Trophoblast cell (in vitro differentiated cells and primary cell): ENCODE results near the gene CRAMP1.

Experiments used
- DNase-seq, 2 donors: peaks; one replicate each; pipeline ENCODE4 v3.0.0-alpha.2; 2016
- H2AFZ ChIP-seq: 2 replicates; pipeline ENCODE4 v1.6.1; 2013; ENCODE audit warnings: low read length, moderate library complexity, mild to moderate bottlenecking; ENCODE audit not compliant: insufficient read depth, poor library complexity
- H2AK5ac ChIP-seq: 2 replicates; pipeline ENCODE4 v1.6.1; 2013; ENCODE audit warnings: mild to moderate bottlenecking, low read length
- H2BK120ac ChIP-seq: 2 replicates; pipeline ENCODE4 v1.6.1; 2013; ENCODE audit warnings: low read length, mild to moderate bottlenecking, moderate library complexity; ENCODE audit not compliant: insufficient read depth, poor library complexity
- H2BK12ac ChIP-seq: 2 replicates; pipeline ENCODE4 v1.6.1; 2013; ENCODE audit warnings: mild to moderate bottlenecking, low read length, moderate library complexity
- H2BK5ac ChIP-seq: 2 replicates; pipeline ENCODE4 v1.6.1; 2013; ENCODE audit warnings: low read length, low read depth, moderate library complexity, mild to moderate bottlenecking; ENCODE audit not compliant: poor library complexity
- H3K14ac ChIP-seq: 2 replicates; pipeline ENCODE4 v1.6.1; 2013; ENCODE audit warnings: mild to moderate bottlenecking, low read length
- H3K18ac ChIP-seq: 2 replicates; pipeline ENCODE4 v1.6.1; 2013; ENCODE audit warnings: mild to moderate bottlenecking, low read length
- H3K23ac ChIP-seq: 2 replicates; pipeline ENCODE4 v1.6.1; 2013; ENCODE audit warnings: low read length
- H3K27ac ChIP-seq: 2 replicates; pipeline ENCODE4 v1.5.1; 2013; ENCODE audit warnings: low read depth, mild to moderate bottlenecking, inconsistent platforms, low read length, moderate library complexity
- H3K27me3 ChIP-seq: 2 replicates; pipeline ENCODE4 v1.6.1; 2013; ENCODE audit warnings: inconsistent platforms, mild to moderate bottlenecking, low read length, moderate library complexity; ENCODE audit not compliant: insufficient read depth
- H3K36me3 ChIP-seq, 2 experiments: 1 replicate in 1 of 2; 2 replicates in 1 of 2; pipeline ENCODE4 v1.6.1; 2013; ENCODE audit warnings: low read length in 2 of 2, mild to moderate bottlenecking in 2 of 2, moderate library complexity in 1 of 2; ENCODE audit not compliant: insufficient read depth in 2 of 2, control insufficient read depth in 1 of 2
- H3K4ac ChIP-seq: 2 replicates; pipeline ENCODE4 v1.6.1; 2013; ENCODE audit warnings: low read depth, mild to moderate bottlenecking, low read length, moderate library complexity
- H3K4me1 ChIP-seq, 2 experiments: 1 replicate in 1 of 2; 2 replicates in 1 of 2; pipeline ENCODE4 v1.6.1; 2013; ENCODE audit warnings: low read length in 2 of 2, mild to moderate bottlenecking in 2 of 2, moderate library complexity in 1 of 2; ENCODE audit not compliant: insufficient read depth in 2 of 2, control insufficient read depth in 1 of 2
- H3K4me2 ChIP-seq: 2 replicates; pipeline ENCODE4 v1.6.1; 2013; ENCODE audit warnings: inconsistent platforms, mild to moderate bottlenecking, low read length, moderate library complexity
- H3K4me3 ChIP-seq: 2 replicates; pipeline ENCODE4 v1.5.1; 2013; ENCODE audit warnings: mild to moderate bottlenecking, low read depth, low read length, inconsistent platforms
- H3K79me1 ChIP-seq: one replicate; pipeline ENCODE4 v1.6.1; 2013; ENCODE audit warnings: low read length
- H3K79me2 ChIP-seq: 2 replicates; pipeline ENCODE4 v1.6.1; 2013; ENCODE audit warnings: low read length, mild to moderate bottlenecking; ENCODE audit not compliant: control insufficient read depth, insufficient read depth, poor library complexity
- H3K9ac ChIP-seq: 2 replicates; pipeline ENCODE4 v1.6.1; 2013; ENCODE audit warnings: mild to moderate bottlenecking, low read length
- H3K9me3 ChIP-seq: 2 replicates; pipeline ENCODE4 v1.6.1; 2013; ENCODE audit warnings: low read depth, mild to moderate bottlenecking, control low read depth, inconsistent platforms, low read length; ENCODE audit not compliant: insufficient read depth
- H4K12ac ChIP-seq: 2 replicates; pipeline ENCODE4 v1.6.1; 2013; ENCODE audit warnings: low read depth, mild to moderate bottlenecking, low read length, moderate library complexity
- H4K8ac ChIP-seq: 2 replicates; pipeline ENCODE4 v1.6.1; 2013; ENCODE audit warnings: low read depth, mild to moderate bottlenecking, low read length, moderate library complexity
- H4K91ac ChIP-seq: one replicate; pipeline ENCODE4 v1.6.1; 2013; ENCODE audit warnings: low read depth, mild to moderate bottlenecking, low read length, moderate library complexity
- WGBS: extraction: QIAGEN DNeasy Blood & Tissue Kit; methylation state at CpG from one replicate; pipeline ENCODE4 v1.1.7; 2013; ENCODE audit warnings: missing lambda C conversion rate; ENCODE audit not compliant: insufficient read length, insufficient coverage; ENCODE audit errors: extremely low coverage; 5-methylcytosine and 5-hydroxymethylcytosine counted together

The CRAMP1 gene

DNA sequence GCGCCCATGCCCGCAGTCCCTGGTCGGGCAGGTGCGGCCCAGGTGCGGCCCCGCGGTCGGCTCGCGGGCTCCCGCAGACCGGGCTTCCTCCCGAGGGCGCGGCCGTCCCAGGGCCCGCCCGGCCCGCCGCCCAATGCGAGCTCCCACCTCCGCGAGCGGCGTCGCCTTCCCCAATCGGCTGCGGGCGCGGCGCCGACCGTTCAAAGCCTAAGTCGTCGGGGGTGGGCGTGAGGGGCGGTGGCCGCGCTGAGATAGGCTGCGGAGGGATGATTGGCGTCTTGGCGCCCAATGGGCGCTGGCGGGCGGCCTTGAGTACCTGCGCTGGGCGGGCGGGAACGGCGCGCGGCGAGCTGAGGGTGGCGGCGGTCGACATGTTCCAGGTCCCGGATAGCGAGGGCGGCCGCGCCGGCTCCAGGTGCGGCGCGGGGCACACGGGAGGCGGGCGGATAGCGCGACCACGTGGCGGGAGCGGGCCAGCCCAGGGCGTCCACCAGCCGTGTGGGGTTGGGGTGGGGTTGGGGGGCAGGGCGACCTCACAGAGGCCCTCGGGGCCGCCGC is 65.9 kb downstream of the CRAMP1 start, which contains the start of gene JPT2:
TSS of gene JPT2 (plus strand) at position 338 of the 558 bp plus-strand sequence. CDS start at position 372, 34 bp downstream.
- Histone ChIP-seq H3K79me1 (peaks cover 13% of the 10 kb centered on the region), H3K9ac (peak within 1 kb of the TSS; percentile 83), H3K18ac (peak within 1 kb of the TSS; percentile 95), H3K4me2 (peak within 1 kb of the TSS; percentile 72), H4K91ac (peak within 1 kb of the TSS; percentile 89), H3K9me3 (peaks cover 3% of the 10 kb centered on the region), H2AK5ac (peak within 1 kb of the TSS; percentile 88), H3K14ac (peak within 1 kb of the TSS; percentile 100), H2AFZ (peak within 1 kb of the TSS; percentile 90), H3K79me2 (peaks cover 30% of the 10 kb centered on the region), H3K4me3 (peak within 1 kb of the TSS; percentile 98), H2BK5ac (peak within 1 kb of the TSS; percentile 81), H3K27me3 (no peaks in the 10 kb centered on the region), H2BK12ac (peak within 1 kb of the TSS; percentile 76), H2BK120ac (peak within 1 kb of the TSS; percentile 92), H3K4me1 (peaks cover 23 to 27% of the 10 kb centered on the region in 2 experiments), H4K8ac (peak within 1 kb of the TSS; percentile 93), H3K27ac (peak within 1 kb of the TSS; percentile 75), H3K23ac (no peak within 1 kb of the TSS), H4K12ac (peak within 1 kb of the TSS; percentile 89), H3K36me3 (peaks cover 19 to 31% of the 10 kb centered on the region in 2 experiments), H3K4ac (peak within 1 kb of the TSS; percentile 100)
- no CpG with 5 or more reads among the region's 79 CpGs for whole genome bisulfite sequencing
- DNase-seq, result peak; percentile 98 to 99

DNA sequence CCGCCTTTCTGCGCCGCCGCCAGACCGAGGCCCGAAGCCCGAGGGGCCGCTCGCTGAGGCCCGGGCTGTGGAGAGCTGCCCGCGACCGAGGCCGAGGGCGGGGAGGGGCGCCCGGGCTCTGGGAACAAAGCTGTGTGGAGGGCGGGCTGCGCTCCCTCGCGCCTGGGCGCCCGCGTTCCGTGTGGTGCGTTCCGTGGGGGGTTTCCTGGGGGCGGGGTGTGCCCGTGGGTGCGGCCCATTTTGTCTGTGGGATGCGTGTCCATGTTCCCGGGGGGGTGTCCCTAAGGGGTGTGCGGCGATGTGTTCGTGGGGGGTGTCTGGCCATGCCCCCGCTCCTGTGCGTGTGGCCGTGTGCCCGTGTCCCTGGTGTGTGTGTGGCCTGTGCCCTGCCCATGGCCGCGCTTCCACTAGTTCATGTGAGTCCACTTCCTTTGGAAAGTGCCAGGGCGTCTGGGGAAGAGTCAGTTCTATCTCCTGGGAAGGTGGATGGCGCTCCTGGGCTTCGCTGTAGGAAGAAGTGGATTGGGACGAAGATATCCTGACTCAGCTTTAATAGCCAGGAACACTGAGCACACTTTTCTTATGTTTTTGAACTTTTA is 66.4 kb downstream of the CRAMP1 start:
- Histone ChIP-seq H3K27me3 (no peaks in the 10 kb centered on the region), H4K8ac (peak overlapping the region; percentile 93), H3K4ac (peak overlapping the region; percentile 100), H2BK5ac (peak overlapping the region; percentile 81), H2AFZ (peak overlapping the region; percentile 90), H3K79me1 (peaks cover 13% of the 10 kb centered on the region), H4K12ac (peak overlapping the region; percentile 89), H3K4me2 (peak overlapping the region; percentile 70), H3K4me3 (peak overlapping the region; percentile 98), H2AK5ac (peak overlapping the region; percentile 88), H3K9ac (peak overlapping the region; percentile 83), H3K23ac (no peak overlapping the region), H3K9me3 (peaks cover 3% of the 10 kb centered on the region), H4K91ac (peak overlapping the region; percentile 89), H3K36me3 (peaks cover 16 to 28% of the 10 kb centered on the region in 2 experiments), H3K79me2 (peaks cover 30% of the 10 kb centered on the region), H2BK12ac (peak overlapping the region; percentile 76), H3K14ac (peak overlapping the region; percentile 100), H3K4me1 (peaks cover 23 to 27% of the 10 kb centered on the region in 2 experiments), H3K27ac (peak overlapping the region; percentile 75), H3K18ac (peak overlapping the region; percentile 95), H2BK120ac (peak overlapping the region; percentile 92)
- WGBS, result no CpG with 5 or more reads among the region's 45 CpGs
- DNase-seq, result peak; percentile 52 to 68

DNA sequence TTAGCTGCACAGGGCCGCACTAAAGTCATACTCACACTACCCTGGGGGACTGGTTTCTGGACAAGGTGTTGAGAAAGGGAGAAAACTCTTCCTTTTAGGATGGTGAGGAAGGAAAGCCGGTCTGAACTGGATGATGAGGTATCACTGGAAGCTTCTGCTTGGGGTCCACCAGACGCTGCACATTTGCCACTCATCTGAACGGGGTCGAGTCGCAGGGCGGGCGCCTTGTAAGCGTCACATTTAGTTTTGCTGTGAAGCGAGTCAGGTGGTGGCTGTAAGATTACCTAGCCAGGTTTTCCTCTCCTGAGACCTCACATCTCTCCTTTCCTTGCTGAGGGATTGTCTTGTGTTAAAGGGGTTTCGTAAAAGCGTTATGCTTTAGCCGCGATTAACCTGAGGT is 68.2 kb downstream of the CRAMP1 start:
- H3K4ac ChIP-seq, result peak overlapping the region; percentile 95
- no peak overlapping the region for H2AFZ ChIP-seq
- H3K27ac ChIP-seq, result peak overlapping the region; percentile 30
- H3K27me3 ChIP-seq, result no peaks in the 10 kb centered on the region
- H2BK12ac ChIP-seq, result no peak overlapping the region
- peaks cover 11 to 15% of the 10 kb centered on the region in 2 experiments for H3K4me1 ChIP-seq
- H2BK120ac ChIP-seq, result no peak overlapping the region
- peaks cover 30% of the 10 kb centered on the region for H3K79me2 ChIP-seq
- no peak overlapping the region for H3K4me3 ChIP-seq
- peak overlapping the region; percentile 5 for H4K8ac ChIP-seq
- peaks cover 14 to 22% of the 10 kb centered on the region in 2 experiments for H3K36me3 ChIP-seq
- H3K79me1 ChIP-seq, result peaks cover 10% of the 10 kb centered on the region
- H3K18ac ChIP-seq, result peak overlapping the region; percentile 25
- no CpG with 5 or more reads among the region's 14 CpGs for WGBS
- DNase-seq, result no peak
- no peak overlapping the region for H2AK5ac ChIP-seq
- no peak overlapping the region for H4K12ac ChIP-seq
- H3K23ac ChIP-seq, result no peak overlapping the region
- peaks cover 3% of the 10 kb centered on the region for H3K9me3 ChIP-seq
- H4K91ac ChIP-seq, result no peak overlapping the region
- peak overlapping the region; percentile 15 for H3K4me2 ChIP-seq
- no peak overlapping the region for H2BK5ac ChIP-seq
- no peak overlapping the region for H3K9ac ChIP-seq
- peak overlapping the region; percentile 30 for H3K14ac ChIP-seq

DNA sequence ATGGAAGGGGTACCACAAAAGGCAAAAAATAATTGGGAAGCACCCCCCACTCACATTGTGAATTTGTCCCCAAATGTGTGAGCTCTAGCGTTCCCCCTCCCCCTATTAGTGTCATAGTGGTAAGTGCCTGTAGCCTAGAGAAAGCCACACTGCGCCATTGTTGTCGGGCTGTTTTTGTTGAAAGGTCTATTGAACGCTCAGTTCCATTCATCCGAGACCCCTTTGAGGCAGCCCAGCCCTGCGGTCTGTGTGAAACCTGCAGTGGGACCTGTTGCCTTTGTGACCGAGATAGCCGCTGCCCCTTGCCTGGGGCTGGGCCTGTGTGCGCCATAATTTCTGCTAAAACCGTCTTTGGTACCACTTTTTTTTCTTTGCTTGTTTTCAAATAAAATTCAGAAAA is 68.9 kb downstream of the CRAMP1 start:
- no peaks in the 10 kb centered on the region for H3K27me3 ChIP-seq

More for the DNA sequence above, 68.9 kb downstream of the CRAMP1 start:
- H3K4me1 ChIP-seq, result peaks cover 9 to 12% of the 10 kb centered on the region in 2 experiments
- H3K27ac ChIP-seq, result no peak overlapping the region
- H2AFZ ChIP-seq, result no peak overlapping the region
- no peak overlapping the region for H4K12ac ChIP-seq
- H2BK120ac ChIP-seq, result no peak overlapping the region
- H3K79me1 ChIP-seq, result peaks cover 9% of the 10 kb centered on the region
- no peak overlapping the region for H3K4me2 ChIP-seq
- H3K4ac ChIP-seq, result peak overlapping the region; percentile 95
- no peak overlapping the region for H3K4me3 ChIP-seq
- H3K14ac ChIP-seq, result no peak overlapping the region
- no peak overlapping the region for H3K9ac ChIP-seq
- peaks cover 3% of the 10 kb centered on the region for H3K9me3 ChIP-seq
- no peak overlapping the region for H3K23ac ChIP-seq
- WGBS, result no CpG with 5 or more reads among the region's 10 CpGs
- peaks cover 14 to 19% of the 10 kb centered on the region in 2 experiments for H3K36me3 ChIP-seq
- no peak overlapping the region for H2BK5ac ChIP-seq
- DNase-seq, result no peak
- no peak overlapping the region for H4K91ac ChIP-seq
- H3K18ac ChIP-seq, result no peak overlapping the region
- H3K79me2 ChIP-seq, result peaks cover 30% of the 10 kb centered on the region
- H2AK5ac ChIP-seq, result no peak overlapping the region
- no peak overlapping the region for H4K8ac ChIP-seq
- no peak overlapping the region for H2BK12ac ChIP-seq
